Endothelial cell of umbilical vein (primary cell): ENCODE measurements around the gene REC8. TPM values are rescaled to one million over a fixed set of nuclear protein-coding genes. Genes with fewer than 3 reads are reported as not detected.
A peak's percentile ranks its signal among the peaks of the same experiment; 100 is the strongest.

Source experiments
- BruUV-seq: library from RNA; stranded (reverse); fragments of 400-500 nt; replicated peaks from 2 replicates; lab custom pipeline; 2021; lab: Mats Ljungman, UMichigan
- CTCF ChIA-PET: fragments of 300-600, 350-600 bp; sonication (Branson Sonifier 250); formaldehyde crosslinking; loops from one replicate; lab custom pipeline; 2021; ENCODE audit warnings: antibody characterized with exemption, inconsistent platforms; lab: Charles Lee
- POLR2A ChIA-PET: fragments of 300-600, 350-600 bp; sonication (Branson Sonifier 250); formaldehyde crosslinking; loops from one replicate; lab custom pipeline; 2021; ENCODE audit warnings: antibody characterized with exemption, inconsistent platforms; lab: Charles Lee
- DNase-seq: peaks from one replicate; pipeline ENCODE4 v3.0.0-alpha.2; 2011; ENCODE audit warnings: low read depth, low spot score
- FAIRE-seq: peaks from 2 replicates; lab custom pipeline; 2011; peaks lifted over from hg19 to GRCh38; lab: Jason Lieb, UNC
- H2AFZ ChIP-seq: 2 replicates; pipeline ENCODE4 v1.6.0; 2012; ENCODE audit warnings: low read depth, low read length, control low read depth, inconsistent platforms
- H3K27ac ChIP-seq: 2 replicates; pipeline ENCODE4 v1.5.1; 2011; ENCODE audit warnings: low read depth, mild to moderate bottlenecking, control low read depth, low read length, moderate library complexity; ENCODE audit not compliant: insufficient read depth
- H3K27me3 ChIP-seq, 2 experiments: 2 replicates each; pipeline versions ENCODE4 v1.6.0 to v1.6.1; 2011; ENCODE audit warnings: low read length in 2 of 2, mixed read lengths in 1 of 2; ENCODE audit not compliant: control insufficient read depth in 2 of 2, insufficient read depth in 2 of 2
- H3K36me3 ChIP-seq, 2 experiments: 2 replicates in 1 of 2; 3 replicates in 1 of 2; pipeline ENCODE4 v1.5.1; 2011; ENCODE audit warnings: low read length in 2 of 2, mild to moderate bottlenecking in 1 of 2, moderate library complexity in 1 of 2; ENCODE audit not compliant: control insufficient read depth in 2 of 2, insufficient read depth in 2 of 2; ENCODE audit errors: extremely low read depth in 1 of 2
- H3K4me1 ChIP-seq: 3 replicates; pipeline ENCODE4 v1.5.1; 2011; ENCODE audit warnings: mild to moderate bottlenecking, low read length; ENCODE audit not compliant: control insufficient read depth, insufficient read depth; ENCODE audit errors: extremely low read depth
- H3K4me2 ChIP-seq: 2 replicates; pipeline ENCODE4 v1.6.1; 2011; ENCODE audit warnings: low read length, control low read depth, mixed read lengths; ENCODE audit not compliant: insufficient read depth
- H3K4me3 ChIP-seq, 3 experiments: fragments of 200-600 bp in 1 of 3; sonication (generic), shearing (Covaris generic) in 1 of 3; replicated peaks in 1 of 3; 2 replicates each; pipeline ENCODE4 v1.5.1; 2011 to 2016; ENCODE audit warnings: control low read depth in 3 of 3, low read length in 3 of 3, mild to moderate bottlenecking in 2 of 3, inconsistent platforms in 1 of 3, low read depth in 1 of 3, moderate library complexity in 1 of 3; ENCODE audit not compliant: insufficient read depth in 1 of 3
- H3K79me2 ChIP-seq: 2 replicates; pipeline ENCODE4 v1.6.0; 2012; ENCODE audit warnings: low read length, inconsistent platforms; ENCODE audit not compliant: control insufficient read depth, insufficient read depth
- H3K9ac ChIP-seq: replicated peaks from 2 replicates; pipeline ENCODE3; 2011; ENCODE audit warnings: low read length, control low read depth; ENCODE audit not compliant: insufficient read depth; ENCODE audit errors: extremely low read depth
- H3K9me1 ChIP-seq: replicated peaks from 3 replicates; pipeline ENCODE4 v1.6.0; 2011; ENCODE audit warnings: mild to moderate bottlenecking, low read length; ENCODE audit not compliant: control insufficient read depth, insufficient read depth; ENCODE audit errors: extremely low read depth
- H3K9me3 ChIP-seq: replicated peaks from 2 replicates; pipeline ENCODE4 v1.5.1; 2012; ENCODE audit warnings: low read length, inconsistent platforms; ENCODE audit not compliant: control insufficient read depth, insufficient read depth
- H4K20me1 ChIP-seq: replicated peaks from 2 replicates; pipeline ENCODE3; 2011; ENCODE audit warnings: mild to moderate bottlenecking, low read length; ENCODE audit not compliant: control insufficient read depth, insufficient read depth; ENCODE audit errors: extremely low read depth
- CTCF ChIP-seq, 2 donors: IDR thresholded peaks; 1 replicate in 1 of 2; 2 replicates in 1 of 2; pipeline ENCODE4 v1.5.1; 2011; ENCODE audit warnings: low read length in 2 of 2, mild to moderate bottlenecking in 2 of 2, moderate library complexity in 2 of 2, control low read depth in 1 of 2, inconsistent platforms in 1 of 2, low read depth in 1 of 2; ENCODE audit not compliant: insufficient read depth in 1 of 2; ENCODE audit errors: extremely low read depth in 1 of 2
- EZH2 ChIP-seq: IDR thresholded peaks from 2 replicates; pipeline ENCODE4 v1.6.1; 2012; ENCODE audit warnings: borderline replicate concordance, low read depth, mild to moderate bottlenecking, moderate library complexity, low read length, inconsistent platforms; ENCODE audit not compliant: severe bottlenecking
- FOS ChIP-seq: IDR thresholded peaks from 2 replicates; pipeline ENCODE4 v1.6.1; 2011; ENCODE audit warnings: mild to moderate bottlenecking, low read length, moderate library complexity, borderline replicate concordance; ENCODE audit not compliant: insufficient read depth
- GATA2 ChIP-seq: IDR thresholded peaks from 2 replicates; pipeline ENCODE4 v1.7.0; 2011; ENCODE audit warnings: low read depth, mild to moderate bottlenecking, moderate library complexity, mixed read lengths, low read length; ENCODE audit not compliant: insufficient read length, insufficient read depth
- JUN ChIP-seq: IDR thresholded peaks from 2 replicates; pipeline ENCODE4 v1.6.1; 2011; ENCODE audit warnings: borderline replicate concordance, low read depth; ENCODE audit not compliant: insufficient read length, insufficient read depth
- MYC ChIP-seq: IDR thresholded peaks from one replicate; pipeline ENCODE4 v1.6.1; 2011; ENCODE audit warnings: mild to moderate bottlenecking, low read depth, low read length
- POLR2A ChIP-seq: IDR thresholded peaks from 2 replicates; pipeline ENCODE4 v1.6.1; 2012; ENCODE audit warnings: low read depth, mild to moderate bottlenecking, control low read depth, low read length
- POLR2AphosphoS5 ChIP-seq: IDR thresholded peaks from 2 replicates; pipeline ENCODE4 v1.6.1; 2012; ENCODE audit warnings: low read depth, mild to moderate bottlenecking, control low read depth, low read length, moderate library complexity; ENCODE audit not compliant: insufficient read depth
- dilution Hi-C: fragments of 300-500 bp; cut with MboI; formaldehyde crosslinking; loops from one replicate; pipeline ENCODE4 v1.15.0; 2019; ENCODE audit warnings: low sequenced_read_pairs; ENCODE audit not compliant: extremely low pct_ligation_motif_present
- intact Hi-C: fragments of 100-400 bp; cut with micrococcal nuclease; formaldehyde crosslinking; loops from one replicate; pipeline ENCODE4 v1.10.0; 2022
- polyA plus RNA-seq, 4 experiments: library from polyadenylated mRNA; depleted of rRNA in 3 of 4; stranded (reverse) in 3 of 4; unstranded in 1 of 4; fragments of >200 nt; gene quantifications; 2 replicates each; pipeline versions ENCODE4 v1.2.1 to v1.2.3, GENCODE V29; 2011 to 2012; ENCODE audit warnings: missing spikeins in 1 of 4
- total RNA-seq: library from RNA; stranded (reverse); gene quantifications from 2 replicates; pipeline ENCODE4 v1.2.3, GENCODE V29; 2021
- TF ChIP-seq, protein P1 (sequence below): IDR thresholded peaks from 2 replicates; pipeline ENCODE4 v1.6.1; 2011; ENCODE audit not compliant: insufficient read depth, insufficient read length

Gene REC8
- total and polyA plus RNA-seq, 2 donors (not counting 3 experiments of a cell fraction or from before 2014, with no cell fraction given): 12.5 to 33.6 TPM

DNA sequence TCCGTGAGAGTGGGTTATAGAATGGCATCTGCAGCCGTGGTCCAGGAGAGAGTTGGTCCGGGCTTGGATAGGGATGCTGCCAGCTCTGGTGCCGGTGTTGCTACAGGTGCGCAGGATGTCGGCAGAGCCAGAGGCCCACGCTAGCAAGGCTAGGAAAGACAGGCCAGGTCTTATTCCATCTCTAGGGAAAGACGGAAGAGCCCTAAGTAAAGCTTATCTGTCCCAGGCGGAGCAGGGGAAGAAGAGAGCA, 36.4 kb upstream of the REC8 start:
- H3K27me3 ChIP-seq: no peaks in the 10 kb centered on the region
- no peaks in the 10 kb centered on the region for H3K9me1 ChIP-seq
- H3K27ac ChIP-seq: no peak overlapping the region
- peaks cover 15% of the 10 kb centered on the region for H3K4me1 ChIP-seq
- no TSS peak for BruUV-seq
- H4K20me1 ChIP-seq: no peaks in the 10 kb centered on the region
- DNase-seq (no peak), FAIRE-seq (no peak)
- peak overlapping the region; percentile 5 to 93 (median 56) for H3K4me3 ChIP-seq
- ChIA-PET POLR2A (interaction anchor here (1.2 to 1.5 kb wide), 2 partner anchors 11 to 21 kb away, joined by 8 to 10 read pairs; partner anchors contain the start of genes DCAF11, NRL, PSME2 and RNF31), CTCF (interaction anchor here (1.0 to 2.6 kb wide), 7 partner anchors 11 to 77 kb away, joined by 3 to 15 read pairs (median 9); partner anchors contain the start of genes DCAF11, IRF9, NRL and PSME2)
- peak overlapping the region; percentile 20 for H3K9ac ChIP-seq
- peaks cover 6 to 19% of the 10 kb centered on the region in 2 experiments for H3K36me3 ChIP-seq
- intact Hi-C loops (no loop called here), dilution Hi-C loops (no loop called here)
- peak overlapping the region; percentile 67 for H3K4me2 ChIP-seq
- peak overlapping the region; percentile 99 for H2AFZ ChIP-seq
- H3K9me3 ChIP-seq: no peaks in the 10 kb centered on the region
- TF ChIP-seq POLR2A (no peak), MYC (no peak), JUN (no peak), POLR2AphosphoS5 (no peak), CTCF (IDR thresholded peaks at IDR 0.05; ENCODE audit: extremely low read depth in 1 of 2, insufficient read depth in 1 of 2, low read depth in 1 of 2, low read length in 2 of 2) (no peak), GATA2 (no peak), EZH2 (no peak), FOS (no peak)
- TF ChIP-seq, protein P1, sequence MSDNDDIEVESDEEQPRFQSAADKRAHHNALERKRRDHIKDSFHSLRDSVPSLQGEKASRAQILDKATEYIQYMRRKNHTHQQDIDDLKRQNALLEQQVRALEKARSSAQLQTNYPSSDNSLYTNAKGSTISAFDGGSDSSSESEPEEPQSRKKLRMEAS: no peak
- peaks cover 14% of the 10 kb centered on the region for H3K79me2 ChIP-seq
